Measurements from ENCODE around the gene C9orf50.
"Not testable (repeated sequence)": the region's sequence is repeated elsewhere in the genome, so short reads cannot be mapped to it uniquely, and the experiment has no call there.

C9orf50 gene

GRCh38 chr9:129620669-129621295 lies at the start of gene C9orf50:
Gene C9orf50, minus strand, starts transcription at chr9:129621101. Its CDS starts 527 bp downstream, at chr9:129620574.
- no peak for DNase-seq (ENCODE audit: low read depth, low spot score)

GRCh38 chr9:129669946-129670345 lies 49.0 kb upstream of the C9orf50 start:
- DNase-seq (ENCODE audit: low read depth, low spot score) = no peak

GRCh38 chr9:129669141-129669718 lies 48.3 kb upstream of the C9orf50 start:
- peak; percentile 92 for DNase-seq (ENCODE audit: low read depth, low spot score)

DNA sequence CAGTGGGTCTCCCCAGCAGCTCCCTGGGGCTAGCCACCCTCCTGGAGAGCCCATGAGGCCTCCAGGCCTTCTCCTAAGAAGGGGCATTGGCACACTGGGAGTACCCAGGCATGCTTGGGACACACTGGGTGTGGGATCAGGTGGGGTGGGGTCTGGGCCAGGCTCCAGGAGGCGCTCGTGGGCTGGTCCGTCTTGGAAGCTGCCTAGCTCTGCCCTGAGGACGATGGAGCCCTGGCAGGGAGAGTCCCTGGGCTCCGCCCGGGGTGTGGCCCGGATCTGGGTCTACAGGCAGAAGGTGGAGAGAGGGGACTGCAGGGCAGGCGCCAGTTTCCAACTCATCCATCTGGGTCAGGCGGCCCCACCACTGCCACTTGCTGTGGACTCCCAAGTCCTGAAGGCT lies 46.9 kb upstream of the C9orf50 start:
- no peak for DNase-seq (ENCODE audit: low read depth, low spot score)

DNA sequence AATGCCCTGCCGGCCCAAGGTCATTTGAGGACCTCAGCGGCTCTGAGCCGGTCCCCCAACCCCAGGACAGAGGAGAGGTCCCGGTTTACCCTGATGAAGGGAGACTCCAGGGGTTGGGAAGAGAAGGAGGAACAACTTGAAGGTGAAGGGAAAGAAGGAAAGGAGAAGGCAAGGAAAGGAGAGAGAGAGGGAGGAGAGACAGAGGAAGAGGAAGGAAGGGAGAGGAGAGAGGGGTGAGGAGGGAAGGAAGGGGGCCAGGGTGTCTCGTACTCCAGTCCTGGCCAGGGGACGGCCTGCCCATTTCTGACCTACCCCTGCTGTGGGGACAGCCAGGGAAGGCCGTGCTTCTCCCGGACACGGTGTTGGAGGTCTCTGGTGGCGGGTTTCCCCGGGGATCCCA lies 46.5 kb upstream of the C9orf50 start:
- no peak for DNase-seq (ENCODE audit: low read depth, low spot score)

DNA sequence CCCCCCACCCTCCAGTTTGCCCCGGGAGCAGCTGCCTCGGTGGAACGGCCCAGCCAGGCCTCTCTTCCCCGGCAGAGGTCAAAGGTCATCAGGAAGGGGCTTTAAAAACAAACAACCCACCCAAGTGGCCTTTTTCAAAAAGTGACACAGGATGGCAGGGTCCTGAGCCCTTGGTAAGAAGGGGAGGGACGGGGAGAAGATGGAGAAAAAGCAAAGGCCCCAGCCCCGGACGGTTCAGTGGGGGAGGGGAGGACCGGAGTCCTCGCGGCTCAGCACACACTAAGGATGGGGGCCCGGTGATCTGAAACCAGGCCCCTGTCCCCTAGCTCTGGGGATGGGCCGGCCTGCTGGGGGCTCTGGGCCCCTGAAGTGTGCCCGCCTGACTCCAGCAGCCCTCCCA lies 45.7 kb upstream of the C9orf50 start:
- DNase-seq (ENCODE audit: low read depth, low spot score) = no peak

DNA sequence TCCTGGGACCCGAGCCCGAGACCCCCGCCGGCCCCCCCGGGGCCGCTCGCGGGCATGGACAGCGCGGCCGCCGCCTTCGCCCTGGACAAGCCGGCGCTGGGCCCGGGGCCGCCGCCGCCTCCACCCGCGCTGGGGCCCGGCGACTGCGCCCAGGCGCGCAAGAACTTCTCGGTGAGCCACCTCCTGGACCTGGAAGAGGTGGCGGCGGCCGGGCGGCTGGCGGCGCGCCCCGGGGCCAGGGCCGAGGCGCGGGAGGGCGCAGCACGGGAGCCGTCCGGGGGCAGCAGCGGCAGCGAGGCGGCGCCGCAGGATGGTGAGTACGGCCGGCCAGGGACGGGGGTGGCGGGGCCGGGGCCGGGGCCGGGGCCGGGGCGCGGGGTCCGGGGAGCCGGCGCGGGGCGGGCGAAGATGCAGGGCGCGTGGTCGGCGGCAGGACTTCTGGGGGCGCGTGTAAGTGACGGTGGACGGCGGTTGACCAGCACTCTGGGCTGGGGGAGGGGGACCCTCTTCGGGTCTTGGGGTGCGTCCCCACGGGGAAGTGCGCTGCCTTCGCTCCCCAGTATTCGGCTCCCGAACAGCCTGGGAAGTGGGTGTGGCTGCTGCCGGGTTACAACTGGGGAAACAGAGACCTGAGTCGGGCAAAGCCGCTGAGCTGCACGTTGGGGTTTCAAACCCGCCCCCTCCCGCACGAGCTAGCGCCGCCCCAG lies 45.1 kb upstream of the C9orf50 start:
- DNase-seq (ENCODE audit: low read depth, low spot score) = peak; percentile 37

- DNase-seq (ENCODE audit: low read depth, low spot score) = peak; percentile 53
These were observed 44.5 kb upstream of the C9orf50 start, which contains the start of gene PRRX2 for GRCh38 chr9:129665389-129665775. Gene PRRX2, plus strand, starts transcription at chr9:129665647. Its CDS starts 221 bp downstream, at chr9:129665868.

- no peak for DNase-seq (ENCODE audit: low read depth, low spot score)
These were observed 44.0 kb upstream of the C9orf50 start for GRCh38 chr9:129664746-129665388.

- not testable (repeated sequence) for DNase-seq (ENCODE audit: low read depth, low spot score)
These were observed 41.3 kb upstream of the C9orf50 start for GRCh38 chr9:129662239-129662638.

DNA sequence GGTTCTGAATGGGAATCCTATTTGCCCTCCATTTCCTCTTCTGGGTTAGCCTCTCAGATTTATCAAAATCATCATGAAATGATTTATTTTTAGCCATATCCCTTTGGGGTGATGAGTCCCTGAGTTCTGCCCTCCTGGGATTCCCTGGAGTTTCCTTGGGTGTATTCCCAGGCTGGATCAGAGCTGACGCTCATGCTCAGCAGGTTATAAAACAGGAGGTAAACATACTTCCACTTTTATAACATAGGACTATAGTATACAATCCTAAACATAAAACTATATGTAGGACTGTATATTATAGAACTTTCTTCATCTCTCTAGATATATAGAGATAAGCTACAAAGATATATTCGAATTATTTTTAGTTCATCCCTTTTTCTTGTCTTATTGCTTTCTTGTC lies 40.1 kb upstream of the C9orf50 start:
- DNase-seq (ENCODE audit: low read depth, low spot score) = no peak

GRCh38 chr9:129656795-129657390 lies 36.0 kb upstream of the C9orf50 start:
- DNase-seq (ENCODE audit: low read depth, low spot score) = peak; percentile 40

GRCh38 chr9:129655696-129656095 lies 34.8 kb upstream of the C9orf50 start:
- DNase-seq (ENCODE audit: low read depth, low spot score) = no peak

- no peak for DNase-seq (ENCODE audit: low read depth, low spot score)
These were observed 34.3 kb upstream of the C9orf50 start for GRCh38 chr9:129655154-129655553.

DNA sequence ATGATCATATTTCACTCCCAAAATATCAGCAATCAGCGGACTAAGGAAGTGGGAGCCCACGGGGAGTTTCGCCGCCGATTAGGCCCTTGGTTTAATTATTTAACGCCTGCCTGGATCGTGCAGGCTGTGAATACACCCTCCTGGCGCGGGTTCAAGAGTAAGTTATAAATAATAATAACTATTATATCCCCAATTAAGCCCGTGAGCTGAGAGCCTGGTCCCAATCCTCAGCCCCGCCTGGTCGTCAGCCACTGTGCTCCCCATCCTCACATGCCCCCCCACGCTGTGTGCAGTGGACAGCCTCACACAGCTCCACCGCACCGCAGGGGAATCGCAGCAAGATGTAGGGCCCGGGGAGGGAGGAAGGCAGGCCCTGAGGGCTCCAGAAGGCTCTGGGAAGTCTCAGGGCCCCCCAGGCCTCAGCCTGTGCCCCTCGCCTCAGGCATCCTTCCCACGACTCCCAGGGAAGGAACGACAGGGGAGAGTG lies 33.7 kb upstream of the C9orf50 start:
- DNase-seq (ENCODE audit: low read depth, low spot score) = no peak

GRCh38 chr9:129653823-129654553 lies 33.1 kb upstream of the C9orf50 start:
- no peak for DNase-seq (ENCODE audit: low read depth, low spot score)

GRCh38 chr9:129650680-129651235 lies 29.9 kb upstream of the C9orf50 start:
- no peak for DNase-seq (ENCODE audit: low read depth, low spot score)

DNA sequence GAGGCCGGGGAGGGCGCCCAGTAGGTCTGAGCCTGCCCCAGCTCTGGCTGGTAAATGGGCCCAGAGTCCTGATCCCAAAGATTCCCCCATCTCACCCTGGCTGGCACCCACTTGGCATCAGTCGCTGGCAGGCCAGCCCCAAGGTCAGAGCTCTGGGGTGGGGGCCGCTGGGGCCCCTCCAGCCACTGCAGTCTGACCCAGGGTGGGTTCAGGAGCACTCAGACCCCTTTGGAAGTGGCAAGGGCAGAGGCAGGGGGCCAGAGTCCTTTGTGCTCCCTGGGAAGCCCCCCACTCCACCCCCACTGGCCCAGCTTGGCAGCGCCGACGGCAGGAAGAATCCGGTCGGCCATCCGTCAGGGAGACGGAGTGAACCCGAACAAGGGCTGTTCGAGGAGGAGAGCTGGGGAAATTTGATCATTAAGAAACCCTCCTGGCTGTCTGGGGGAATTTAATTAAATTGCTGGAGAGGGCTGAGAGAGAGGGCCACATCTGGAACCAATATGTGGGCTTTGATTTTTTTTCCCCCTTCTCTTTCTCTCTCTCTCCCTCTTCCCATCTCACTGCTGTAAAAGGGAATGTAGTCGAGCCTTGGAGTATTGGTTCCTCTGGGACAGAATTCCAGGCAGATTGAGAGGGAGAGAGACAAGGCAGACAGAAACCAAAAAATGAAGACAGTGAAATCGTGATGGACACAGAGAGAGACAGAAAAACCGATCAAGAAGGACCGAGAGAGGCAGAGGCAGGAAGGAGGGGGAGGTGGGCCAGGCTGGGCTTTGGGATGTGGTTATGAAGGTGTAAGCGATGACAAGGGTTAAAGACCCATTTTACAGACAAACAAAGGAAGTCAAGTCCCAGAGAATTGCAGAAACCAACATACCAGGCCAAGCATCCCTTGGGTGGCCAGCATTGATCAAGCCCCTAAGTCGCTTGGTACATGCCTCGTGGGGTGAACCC lies 29.1 kb upstream of the C9orf50 start:
- DNase-seq (ENCODE audit: low read depth, low spot score) = no peak

GRCh38 chr9:129648764-129649115 lies 27.8 kb upstream of the C9orf50 start:
- DNase-seq (ENCODE audit: low read depth, low spot score) = no peak
